ENCODE measurements around the gene DHX16.
"Not testable (repeated sequence)": the region's sequence is repeated elsewhere in the genome, so short reads cannot be mapped to it uniquely, and the experiment has no call there.

Gene DHX16

DNA sequence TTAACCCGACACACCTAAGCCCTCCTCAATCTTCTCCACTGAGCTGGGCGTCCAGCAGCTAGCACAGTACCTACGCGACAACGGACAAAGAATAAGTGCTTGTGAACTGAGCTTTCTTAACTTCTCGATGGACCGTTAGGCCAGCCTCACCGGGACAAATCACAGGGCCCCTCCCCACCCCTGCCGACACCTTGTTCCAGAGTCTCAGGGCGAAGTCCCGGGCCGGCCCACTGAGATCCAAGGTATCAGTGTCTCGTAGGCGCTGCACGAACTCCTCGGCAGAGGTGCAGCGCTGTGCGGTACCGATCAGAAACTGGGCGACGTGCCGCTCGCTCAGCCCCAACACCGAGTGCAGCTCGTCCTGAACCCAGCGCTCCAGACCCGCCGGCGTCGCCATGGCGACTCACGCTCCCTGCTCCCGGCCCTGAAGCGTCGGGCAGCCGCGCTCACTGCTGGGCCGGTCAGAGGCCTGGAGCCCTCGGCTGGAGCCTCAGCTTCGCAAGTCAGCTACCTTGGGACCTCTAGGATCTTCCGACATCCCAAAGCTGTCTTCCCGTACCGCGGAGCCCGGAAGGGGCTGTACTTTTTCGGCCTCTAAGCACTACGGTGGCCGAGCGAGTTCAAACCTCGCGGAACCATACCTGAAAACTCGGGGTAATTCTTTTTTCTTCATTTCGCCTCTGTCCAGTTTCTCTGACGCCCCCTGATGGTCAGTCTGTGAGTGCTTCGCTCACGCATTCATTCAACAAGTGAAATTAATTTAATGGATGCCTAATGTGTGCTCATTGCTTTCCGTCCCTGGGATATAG, at the start of gene DHX16:
TSS of gene DHX16 (minus strand) at position 562 of the 809 bp plus-strand sequence. CDS start at position 397, 165 bp downstream.
- DNase-seq, result peak; percentile 88

- DNase-seq, result not testable (repeated sequence)
These were observed 49.1 kb upstream of the DHX16 start for GRCh38 chr6:30722025-30722279.

DNA sequence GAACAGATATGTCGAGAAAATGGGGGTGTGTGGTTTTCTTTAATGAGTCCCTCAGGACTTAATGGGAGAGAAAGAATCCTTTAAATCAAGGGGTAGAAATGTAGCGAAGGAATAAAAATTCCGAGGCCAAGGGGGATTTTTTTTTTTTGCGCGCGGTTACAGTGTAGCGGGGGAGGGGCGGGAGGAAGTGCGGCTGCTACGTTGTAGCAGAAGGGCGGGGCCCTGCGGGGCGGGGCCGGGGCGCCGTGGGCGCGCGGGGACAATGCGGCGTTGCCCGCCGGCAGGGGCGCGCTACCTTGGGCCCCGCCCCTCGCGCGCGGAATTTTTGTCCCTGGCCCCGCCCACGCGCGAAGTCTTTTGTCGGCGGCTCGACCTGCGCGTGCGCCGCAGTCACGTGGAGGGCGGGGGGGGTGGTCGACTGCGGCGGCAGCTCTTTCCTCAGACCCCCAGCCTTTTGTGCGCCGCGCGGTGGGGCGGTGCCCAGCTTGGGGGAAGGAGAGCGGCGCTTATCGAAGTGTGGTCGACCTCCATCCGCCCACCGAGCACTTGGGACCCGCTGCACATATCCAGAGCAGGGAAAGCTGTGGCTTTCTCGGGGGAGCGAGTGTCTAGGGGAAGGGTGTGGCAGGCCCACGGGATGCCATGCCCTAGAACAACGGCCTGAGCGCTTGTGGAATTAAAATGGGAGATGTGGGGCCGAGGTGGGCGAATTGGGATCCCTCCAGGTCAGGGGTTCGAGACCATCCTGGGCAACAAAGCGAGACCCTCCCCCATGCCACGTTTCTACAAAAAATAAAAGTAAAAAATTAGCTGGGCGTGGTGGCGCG, 48.6 kb upstream of the DHX16 start:
- peak; percentile 95 for DNase-seq

DNA sequence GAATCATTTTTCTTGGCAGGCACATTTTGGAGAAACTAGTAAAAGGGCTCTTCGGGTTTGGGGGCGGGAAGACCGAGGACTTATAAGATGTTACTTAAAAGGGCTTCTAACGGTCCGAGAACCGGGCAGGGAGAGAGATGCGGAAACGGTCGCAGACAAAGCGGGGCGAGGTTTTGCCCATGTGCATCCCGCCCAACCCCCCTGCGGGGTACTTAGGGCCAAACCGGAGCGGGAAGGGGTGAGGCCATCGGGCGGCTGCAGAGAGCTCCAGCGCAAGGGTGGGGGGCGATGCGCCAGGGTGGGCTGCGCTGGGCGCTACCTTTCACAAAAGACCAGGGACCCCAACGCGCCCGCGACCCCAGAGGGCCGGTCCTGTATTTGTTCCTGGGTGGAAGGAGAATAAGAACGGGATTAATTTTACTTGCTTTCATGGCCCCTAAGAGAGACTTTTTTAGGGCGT, 48.0 kb upstream of the DHX16 start:
- peak; percentile 56 for DNase-seq

- peak; percentile 95 for DNase-seq
These were observed 47.3 kb upstream of the DHX16 start, which contains the start of gene TUBB for GRCh38 chr6:30719791-30720737. TSS of gene TUBB (plus strand) at chr6:30720352. CDS start at chr6:30720507, 155 bp downstream.

DNA sequence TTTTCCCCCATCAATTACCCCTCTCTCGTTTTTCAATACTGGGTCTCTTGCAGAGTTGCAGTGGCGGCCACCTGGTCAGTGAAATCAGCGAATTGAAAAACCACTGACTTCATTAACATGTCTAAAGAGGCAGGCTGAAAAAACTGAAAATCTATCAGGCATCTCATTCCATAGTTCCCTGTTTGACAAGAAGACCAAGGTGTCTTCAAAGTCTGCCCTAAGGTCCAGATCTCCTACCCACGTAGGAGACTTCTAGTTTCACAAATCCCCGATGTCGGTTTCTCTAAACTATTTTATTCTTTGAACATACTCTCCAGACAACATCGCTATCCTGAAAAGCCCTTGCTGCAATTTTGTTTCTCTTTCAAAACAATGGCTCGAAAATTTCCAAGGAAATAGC, 46.5 kb upstream of the DHX16 start:
- DNase-seq, result no peak

DNA sequence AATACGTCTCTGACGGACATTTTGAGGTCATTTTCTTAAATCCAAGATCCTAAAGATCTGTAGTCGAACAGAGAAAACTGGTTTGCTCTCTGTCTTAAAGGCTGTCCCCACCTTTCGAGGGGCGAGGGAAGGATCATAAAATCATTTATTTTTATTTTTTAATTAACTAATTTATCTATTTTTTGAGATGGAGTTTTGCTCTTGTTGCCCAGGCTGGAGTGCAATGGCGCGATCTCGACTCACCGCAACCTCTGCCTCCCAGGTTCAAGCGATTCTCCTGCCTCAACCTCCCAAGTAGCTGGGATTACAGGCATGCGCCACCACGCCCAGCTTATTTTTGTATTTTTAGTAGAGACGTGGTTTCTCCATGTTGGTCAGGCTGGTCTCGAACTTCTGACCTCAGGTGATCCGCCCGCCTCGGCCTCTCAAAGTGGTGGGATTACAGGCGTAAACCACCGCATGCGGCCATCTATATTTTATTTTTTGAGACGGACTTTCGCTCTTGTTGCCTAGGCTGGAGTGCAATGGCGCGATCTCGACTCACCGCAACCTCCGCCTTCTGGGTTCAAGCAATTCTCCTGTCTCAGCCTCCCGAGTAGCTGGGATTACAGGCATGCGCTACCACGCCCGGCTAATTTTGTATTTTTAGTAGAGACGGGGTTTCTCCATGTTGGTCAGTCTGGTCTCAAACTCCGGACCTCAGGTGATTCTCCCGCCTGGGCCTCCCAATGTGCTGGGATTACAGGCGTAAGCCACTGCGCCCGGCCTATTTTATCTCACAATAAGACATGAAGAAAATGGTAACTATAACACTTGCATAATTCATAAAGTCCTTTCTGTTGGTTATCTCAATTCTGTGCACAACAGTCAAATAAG, 45.3 kb upstream of the DHX16 start:
- not testable (repeated sequence) for DNase-seq

- DNase-seq, result peak; percentile 99
These were observed 44.5 kb upstream of the DHX16 start, which contains the start of gene MDC1 for GRCh38 chr6:30717129-30717844. TSS of gene MDC1 (minus strand) at chr6:30717281. CDS start at chr6:30715175, 2,106 bp downstream.

DNA sequence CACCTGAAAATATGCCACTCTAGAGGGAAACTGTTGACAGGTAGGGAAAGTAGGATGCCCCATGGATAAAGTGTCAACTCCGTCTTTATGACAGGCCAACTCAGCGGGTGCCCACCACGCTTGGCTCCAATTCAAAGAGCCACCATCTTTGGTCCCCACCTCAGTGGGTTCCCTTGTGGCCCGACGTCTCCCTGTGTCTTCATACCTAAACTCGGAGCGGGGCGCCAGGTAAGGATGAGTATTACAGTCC, 44.0 kb upstream of the DHX16 start:
- DNase-seq, result no peak

DNA sequence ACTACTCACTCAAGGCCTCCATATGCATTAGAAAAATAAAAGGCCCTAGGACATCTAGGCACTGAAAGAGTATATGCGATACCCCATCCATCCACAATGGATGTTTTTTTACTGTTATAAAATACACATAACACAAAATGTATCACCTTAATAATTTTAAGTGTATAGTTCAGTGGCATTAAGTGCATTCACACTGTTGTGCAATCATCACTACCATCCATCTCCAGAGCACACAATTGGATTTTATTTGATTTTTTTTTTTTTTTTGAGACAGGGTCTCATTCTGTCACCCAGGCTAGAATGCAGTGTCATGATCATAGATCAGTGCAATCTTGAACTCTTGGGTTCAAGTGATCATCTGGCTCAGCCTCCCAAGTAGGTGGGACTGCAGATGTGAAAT, 41.5 kb upstream of the DHX16 start:
- DNase-seq, result no peak

DNA sequence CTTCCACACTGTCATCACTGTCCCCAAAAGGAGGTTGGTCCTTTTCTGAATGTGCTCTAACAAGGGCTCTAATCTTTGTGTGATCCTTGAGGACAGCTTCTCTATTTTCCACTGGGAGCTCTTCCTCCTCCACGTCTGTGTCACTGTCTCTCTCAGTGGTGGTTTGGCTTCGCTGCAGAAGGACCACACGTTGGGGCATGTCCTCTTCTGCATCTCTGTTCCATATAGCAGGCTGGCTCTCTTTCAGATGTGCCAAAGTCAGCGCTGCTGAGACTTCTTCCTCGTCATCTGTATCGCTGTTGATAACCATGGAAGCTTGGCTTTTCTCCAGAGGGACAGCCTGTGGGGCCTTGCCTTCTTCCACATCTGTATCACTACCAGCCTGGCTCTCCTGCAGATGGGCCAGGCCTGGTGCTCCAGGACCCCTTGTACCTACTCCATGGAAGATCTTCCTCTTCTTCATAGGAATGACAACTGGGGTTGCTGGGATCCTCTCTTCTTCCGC, 39.7 kb upstream of the DHX16 start:
- DNase-seq, result no peak

DNA sequence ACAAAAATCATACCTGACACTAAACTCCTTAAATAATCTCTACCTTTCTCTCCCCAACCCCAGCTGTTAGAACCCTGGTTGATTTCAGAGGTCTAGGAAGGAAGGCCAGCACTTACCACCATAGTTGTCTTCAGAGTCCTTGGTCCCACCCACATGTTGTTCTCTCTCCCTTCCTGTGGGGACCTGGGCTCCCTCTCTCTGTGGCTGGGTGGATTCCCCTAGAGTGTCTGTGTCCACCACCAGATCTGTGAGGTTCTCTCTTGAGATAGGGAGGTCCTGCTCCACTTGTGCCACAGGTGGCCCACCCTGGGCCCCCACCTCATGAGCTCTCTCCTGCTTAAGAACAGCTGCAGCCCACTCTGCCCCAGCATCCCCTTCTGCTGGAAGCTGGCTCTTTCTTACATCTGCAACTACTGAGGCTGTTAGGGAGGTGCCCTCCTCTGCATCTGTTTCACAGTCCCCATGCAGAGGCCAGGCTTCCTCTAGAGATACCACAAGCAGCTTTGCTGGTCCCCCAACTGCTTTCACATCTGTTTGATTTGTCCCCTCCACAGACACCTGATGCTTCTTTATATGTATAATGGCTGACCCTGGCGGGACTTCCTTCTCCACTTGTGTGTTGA, 39.1 kb upstream of the DHX16 start:
- no peak for DNase-seq

GRCh38 chr6:30709101-30709868, 36.5 kb upstream of the DHX16 start:
- no peak for DNase-seq

DNA sequence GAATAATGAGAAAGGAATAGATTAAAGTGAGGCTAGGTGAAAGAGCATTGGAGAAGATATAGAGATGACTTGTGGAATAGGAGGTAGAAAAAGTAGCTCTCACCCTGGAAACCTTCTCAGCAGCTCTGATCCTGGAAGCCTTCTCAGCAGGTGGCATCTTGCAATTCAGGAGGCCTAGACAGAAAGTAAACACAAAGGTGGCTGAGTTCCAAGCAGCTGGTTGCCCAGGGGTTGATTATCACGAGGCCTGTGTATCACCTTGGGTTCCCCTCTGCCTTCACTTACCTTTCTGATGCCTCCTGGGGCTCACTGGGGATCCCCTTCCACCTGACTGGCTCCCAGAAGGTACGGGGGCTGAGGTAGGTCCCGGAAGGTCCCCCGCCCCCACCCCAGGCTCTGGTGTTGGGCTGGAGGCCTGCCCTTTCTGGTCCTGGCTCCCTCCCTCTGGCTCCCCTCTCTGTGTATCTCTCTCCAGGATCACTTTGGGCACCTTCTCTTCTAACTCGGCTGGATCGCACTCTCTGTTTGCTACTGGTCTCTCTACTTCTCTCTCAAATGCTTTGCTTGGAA, 34.6 kb upstream of the DHX16 start:
- DNase-seq, result no peak

- DNase-seq, result no peak
These were observed 32.8 kb upstream of the DHX16 start for GRCh38 chr6:30705620-30706019.

DNA sequence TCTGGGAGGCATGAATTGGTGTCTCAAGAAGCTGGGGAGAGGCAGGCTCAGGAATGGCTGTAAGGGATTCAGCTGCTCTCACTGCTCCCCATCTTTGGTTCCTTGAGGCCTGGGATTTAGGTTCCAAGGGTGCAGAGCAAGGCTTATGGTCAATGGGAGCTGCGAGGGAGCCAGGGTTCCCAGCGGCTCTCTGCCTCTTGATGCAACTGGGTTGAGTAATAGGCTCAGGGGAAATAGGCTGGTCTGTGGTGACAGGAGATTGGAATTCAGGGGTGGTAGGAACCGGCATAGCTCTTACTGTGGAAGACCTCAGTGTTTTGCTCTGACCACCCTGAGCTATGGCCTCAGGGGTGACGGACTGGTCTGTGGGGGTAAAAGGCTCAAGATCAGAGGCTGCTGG, 31.0 kb upstream of the DHX16 start:
- no peak for DNase-seq

DNA sequence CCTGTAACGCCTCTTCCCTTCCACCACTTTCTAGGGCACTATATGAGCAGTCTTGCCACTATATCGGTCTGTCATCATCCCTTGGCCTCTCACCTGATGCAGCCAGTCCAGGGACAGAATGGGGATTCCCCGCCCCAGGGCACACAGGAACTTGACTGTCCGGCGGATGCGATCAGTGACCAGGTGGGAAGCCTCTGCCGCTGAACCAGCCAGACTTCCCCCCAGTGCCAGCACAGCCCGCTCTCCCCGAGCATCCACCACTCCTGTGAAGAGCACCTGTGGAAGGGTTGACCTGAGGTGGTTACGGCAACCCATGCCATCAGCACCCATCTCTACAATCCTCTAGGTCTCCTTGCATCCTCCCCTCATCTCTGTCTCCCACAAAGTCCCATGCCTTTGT, 30.2 kb upstream of the DHX16 start:
- no peak for DNase-seq

DNA sequence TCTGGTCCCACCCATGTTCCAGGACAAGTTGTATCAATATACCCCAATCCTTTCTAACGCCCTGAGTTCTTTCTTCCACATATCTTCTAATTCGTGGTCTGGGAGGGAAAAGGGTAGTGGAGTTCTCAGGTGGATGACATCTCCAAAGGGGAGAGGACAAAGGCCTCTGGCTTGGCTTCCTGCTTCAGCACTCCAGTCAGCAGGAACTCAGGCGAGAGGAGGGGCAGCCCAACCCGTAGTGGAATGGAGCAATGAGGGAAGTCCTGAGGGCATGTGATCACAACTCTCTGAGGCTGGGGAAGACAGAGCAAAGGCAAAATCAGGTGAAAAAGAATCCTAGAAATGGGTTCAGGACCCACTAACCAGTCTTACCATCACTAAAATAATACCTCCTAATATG, 27.5 kb upstream of the DHX16 start:
- no peak for DNase-seq

- no peak for DNase-seq
These were observed 23.6 kb upstream of the DHX16 start for GRCh38 chr6:30696432-30696831.
